CD8-positive, alpha-beta memory T cell (primary cell): ENCODE results near the gene SP100. TPM values are rescaled to one million over a fixed set of nuclear protein-coding genes. Genes with fewer than 3 reads are reported as not detected.
"Not testable (repeated sequence)": the region's sequence is repeated elsewhere in the genome, so short reads cannot be mapped to it uniquely, and the experiment has no call there.

Source experiments
- CTCF ChIA-PET: fragments of 350-600 bp; sonication (Branson Sonifier 250); formaldehyde crosslinking; loops from one replicate; lab custom pipeline; 2021; ENCODE audit warnings: antibody characterized with exemption; lab: Charles Lee
- POLR2A ChIA-PET: fragments of 350-600 bp; sonication (Branson Sonifier 250); formaldehyde crosslinking; loops from one replicate; lab custom pipeline; 2021; ENCODE audit warnings: antibody characterized with exemption; lab: Charles Lee
- DNase-seq, 5 donors: peaks; one replicate each; pipeline versions ENCODE4 v3.0.0 to v3.0.0-alpha.2; 2020 to 2022; ENCODE audit warnings: mixed read lengths in 1 of 5
- H3K27ac ChIP-seq: one replicate; pipeline ENCODE4 v1.7.0; 2013; ENCODE audit warnings: low read depth, mild to moderate bottlenecking, low read length, moderate library complexity
- H3K27me3 ChIP-seq: 2 replicates; pipeline ENCODE4 v1.7.0; 2013; ENCODE audit warnings: low read length, mild to moderate bottlenecking; ENCODE audit not compliant: insufficient read depth, poor library complexity, severe bottlenecking
- H3K36me3 ChIP-seq: 2 replicates; pipeline ENCODE4 v1.7.0; 2013; ENCODE audit warnings: mild to moderate bottlenecking, low read length, moderate library complexity; ENCODE audit not compliant: insufficient read depth
- H3K4me1 ChIP-seq: 2 replicates; pipeline ENCODE4 v1.7.0; 2013; ENCODE audit warnings: mild to moderate bottlenecking, low read length, moderate library complexity; ENCODE audit not compliant: insufficient read depth
- H3K4me3 ChIP-seq: 2 replicates; pipeline ENCODE4 v1.7.0; 2013; ENCODE audit warnings: mild to moderate bottlenecking, low read length
- H3K9me3 ChIP-seq: 2 replicates; pipeline ENCODE4 v1.7.0; 2013; ENCODE audit warnings: mild to moderate bottlenecking, low read length
- H3K27ac Mint-ChIP-seq, 8 donors: one replicate each; pipeline ENCODE4 v1.8.0; 2020 to 2021; ENCODE audit warnings: mixed read lengths in 8 of 8, mild to moderate bottlenecking in 6 of 8, inconsistent platforms in 3 of 8, moderate library complexity in 3 of 8
- H3K27me3 Mint-ChIP-seq, 2 donors: one replicate each; pipeline ENCODE4 v1.8.0; 2020 to 2021; ENCODE audit warnings: mixed read lengths in 2 of 2, mild to moderate bottlenecking in 1 of 2, moderate library complexity in 1 of 2
- H3K36me3 Mint-ChIP-seq, 3 donors: one replicate each; pipeline ENCODE4 v1.8.0; 2020 to 2021; ENCODE audit warnings: mixed read lengths in 3 of 3, inconsistent platforms in 1 of 3, mild to moderate bottlenecking in 1 of 3
- H3K4me1 Mint-ChIP-seq, 3 donors: one replicate each; pipeline ENCODE4 v1.8.0; 2020 to 2021; ENCODE audit warnings: mixed read lengths in 3 of 3, inconsistent platforms in 1 of 3, mild to moderate bottlenecking in 1 of 3
- H3K4me3 Mint-ChIP-seq, 7 donors: one replicate each; pipeline ENCODE4 v1.8.0; 2020 to 2021; ENCODE audit warnings: mixed read lengths in 7 of 7, mild to moderate bottlenecking in 6 of 7, moderate library complexity in 4 of 7, inconsistent platforms in 2 of 7
- H3K9me3 Mint-ChIP-seq, 5 donors: one replicate each; pipeline ENCODE4 v1.8.0; 2020 to 2022; ENCODE audit warnings: mixed read lengths in 5 of 5, mild to moderate bottlenecking in 3 of 5, moderate library complexity in 2 of 5, inconsistent platforms in 1 of 5
- polyA plus RNA-seq: library from polyadenylated mRNA; unstranded; fragments of 300-500 nt; fragmentation: Illumina TruSeq; gene quantifications from one replicate; pipeline ENCODE4 v1.2.3, GENCODE V29; 2021
- total RNA-seq, 2 experiments: library from RNA; stranded (reverse); gene quantifications; one replicate each; pipeline ENCODE4 v1.2.3, GENCODE V29; 2021

Gene SP100
- total and polyA plus RNA-seq, 3 experiments from 2014 or later: 82.7 to 209 (median 84.4) TPM

GRCh38 chr2:230471074-230471473, 55.1 kb downstream of the SP100 start:
- peak overlapping the region in 1 of 7 donors; percentile 7 for H3K4me3 Mint-ChIP-seq

GRCh38 chr2:230472621-230473018, 56.6 kb downstream of the SP100 start:
- DNase-seq: no peak
- Mint-ChIP-seq H3K9me3 (peaks cover 0 to 2% (median 0%) of the 10 kb centered on the region in 5 donors), H3K4me1 (peaks cover 29 to 56% (median 41%) of the 10 kb centered on the region in 3 donors), H3K27me3 (no peaks in the 10 kb centered on the region), H3K4me3 (no peak overlapping the region), H3K36me3 (peaks cover 35 to 81% (median 38%) of the 10 kb centered on the region in 3 donors), H3K27ac (peak overlapping the region; percentile 52 to 92 (median 78))
- H3K9me3 ChIP-seq: no peaks in the 10 kb centered on the region
- peaks cover 23% of the 10 kb centered on the region for H3K4me1 ChIP-seq
- CTCF ChIA-PET: interaction anchor here (1.0 kb wide), 1 partner anchor 60 kb away, joined by 3 read pairs; no protein-coding TSS in a partner anchor
- H3K27me3 ChIP-seq: no peaks in the 10 kb centered on the region
- H3K4me3 ChIP-seq: no peak overlapping the region
- POLR2A ChIA-PET: interaction anchor here (0.6 to 0.8 kb wide), 4 partner anchors 24 to 189 kb away, joined by 3 to 4 read pairs (median 4); no protein-coding TSS in a partner anchor
- H3K36me3 ChIP-seq: peaks cover 30% of the 10 kb centered on the region
- H3K27ac ChIP-seq: no peak overlapping the region

More at GRCh38 chr2:230471074-230471473, 55.1 kb downstream of the SP100 start:
- DNase-seq: no peak
- POLR2A ChIA-PET: interaction anchor here (0.6 kb wide), 1 partner anchor 104 kb away, joined by 6 read pairs; no protein-coding TSS in a partner anchor
- Histone ChIP-seq H3K4me3 (no peak overlapping the region), H3K36me3 (peaks cover 40% of the 10 kb centered on the region), H3K9me3 (no peaks in the 10 kb centered on the region), H3K27ac (no peak overlapping the region), H3K27me3 (no peaks in the 10 kb centered on the region), H3K4me1 (peaks cover 23% of the 10 kb centered on the region)
- H3K36me3 Mint-ChIP-seq: peaks cover 34 to 83% (median 47%) of the 10 kb centered on the region in 3 donors
- CTCF ChIA-PET: interaction anchor here (0.6 to 1.4 kb wide), 3 partner anchors 60 to 311 kb away, joined by 3 to 4 read pairs (median 3); no protein-coding TSS in a partner anchor
- no peaks in the 10 kb centered on the region for H3K27me3 Mint-ChIP-seq
- peaks cover 0 to 2% (median 0%) of the 10 kb centered on the region in 5 donors for H3K9me3 Mint-ChIP-seq
- H3K4me1 Mint-ChIP-seq: peaks cover 29 to 61% (median 41%) of the 10 kb centered on the region in 3 donors
- peak overlapping the region; percentile 9 to 79 (median 64) for H3K27ac Mint-ChIP-seq

- H3K27ac Mint-ChIP-seq: peak overlapping the region; percentile 52 to 92 (median 86)
- peak overlapping the region in 2 of 7 donors; percentile 32 to 42 for H3K4me3 Mint-ChIP-seq
- H3K9me3 ChIP-seq: no peaks in the 10 kb centered on the region
- CTCF ChIA-PET: no interaction called here
- peaks cover 30 to 77% (median 40%) of the 10 kb centered on the region in 3 donors for H3K36me3 Mint-ChIP-seq
- POLR2A ChIA-PET: no interaction called here
- H3K4me3 ChIP-seq: no peak overlapping the region
- no peaks in the 10 kb centered on the region for H3K27me3 ChIP-seq
- H3K4me1 ChIP-seq: peaks cover 23% of the 10 kb centered on the region
- no peak overlapping the region for H3K27ac ChIP-seq
- H3K9me3 Mint-ChIP-seq: peaks cover 0 to 2% (median 0%) of the 10 kb centered on the region in 5 donors
- DNase-seq: peak in 1 of 5 donors; percentile 30
- H3K4me1 Mint-ChIP-seq: peaks cover 29 to 56% (median 41%) of the 10 kb centered on the region in 3 donors
- no peaks in the 10 kb centered on the region for H3K27me3 Mint-ChIP-seq
- peaks cover 30% of the 10 kb centered on the region for H3K36me3 ChIP-seq
These were observed 57.4 kb downstream of the SP100 start for GRCh38 chr2:230473378-230473777.

DNA sequence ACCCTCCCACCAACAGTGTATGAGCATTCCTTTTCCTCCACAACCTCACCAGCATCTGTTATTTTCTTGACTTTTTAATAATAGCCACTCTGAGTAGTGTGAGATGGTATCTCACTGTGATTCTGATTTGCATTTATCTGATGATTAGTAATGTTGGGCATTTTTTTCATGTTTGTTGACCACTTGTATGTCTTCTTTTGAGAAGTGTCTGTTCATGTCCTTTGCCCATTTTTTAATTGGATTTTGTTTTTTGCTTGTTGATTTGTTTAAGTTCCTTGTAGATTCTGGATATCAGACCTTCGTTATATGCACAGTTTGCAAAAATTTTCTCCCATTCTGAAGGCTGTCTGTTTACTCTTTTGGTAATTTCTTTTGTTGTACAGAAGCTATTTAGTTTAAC, 59.1 kb downstream of the SP100 start:
- Mint-ChIP-seq H3K9me3 (peaks cover 0 to 2% (median 0%) of the 10 kb centered on the region in 5 donors), H3K4me1 (peaks cover 30 to 56% (median 45%) of the 10 kb centered on the region in 3 donors), H3K36me3 (peaks cover 37 to 80% (median 45%) of the 10 kb centered on the region in 3 donors), H3K27ac (peak overlapping the region in 4 of 8 donors; percentile 11 to 67 (median 40)), H3K27me3 (no peaks in the 10 kb centered on the region), H3K4me3 (no peak overlapping the region)
- ChIA-PET POLR2A (no interaction called here), CTCF (no interaction called here)
- Histone ChIP-seq H3K4me3 (no peak overlapping the region), H3K4me1 (peaks cover 23% of the 10 kb centered on the region), H3K9me3 (no peaks in the 10 kb centered on the region), H3K36me3 (peaks cover 28% of the 10 kb centered on the region), H3K27ac (no peak overlapping the region), H3K27me3 (no peaks in the 10 kb centered on the region)
- no peak for DNase-seq

- Histone ChIP-seq H3K36me3 (peaks cover 7% of the 10 kb centered on the region), H3K4me3 (no peak overlapping the region), H3K27ac (no peak overlapping the region), H3K9me3 (no peaks in the 10 kb centered on the region), H3K4me1 (no peaks in the 10 kb centered on the region), H3K27me3 (no peaks in the 10 kb centered on the region)
- Mint-ChIP-seq H3K27me3 (no peaks in the 10 kb centered on the region), H3K4me1 (peaks cover 31 to 49% (median 32%) of the 10 kb centered on the region in 3 donors), H3K36me3 (peaks cover 56 to 86% (median 68%) of the 10 kb centered on the region in 3 donors), H3K27ac (no peak overlapping the region), H3K9me3 (peaks cover 2 to 14% (median 7%) of the 10 kb centered on the region in 5 donors), H3K4me3 (no peak overlapping the region)
- POLR2A ChIA-PET: no interaction called here
- CTCF ChIA-PET: no interaction called here
- no peak for DNase-seq
These were observed 69.9 kb downstream of the SP100 start for GRCh38 chr2:230485801-230486341.

- Mint-ChIP-seq H3K4me1 (peaks cover 44 to 68% (median 51%) of the 10 kb centered on the region in 3 donors), H3K9me3 (peaks cover 2 to 10% (median 6%) of the 10 kb centered on the region in 5 donors), H3K27ac (peak overlapping the region in 5 of 8 donors; percentile 13 to 64 (median 34)), H3K36me3 (peaks cover 65 to 93% (median 66%) of the 10 kb centered on the region in 3 donors)
- H3K27ac ChIP-seq, DNase-seq, H3K9me3 ChIP-seq, H3K36me3 ChIP-seq, H3K4me1 ChIP-seq, H3K27me3 Mint-ChIP-seq, POLR2A ChIA-PET, H3K4me3 Mint-ChIP-seq, H3K27me3 ChIP-seq, CTCF ChIA-PET, H3K4me3 ChIP-seq: not testable (repeated sequence)
These were observed 75.2 kb downstream of the SP100 start for GRCh38 chr2:230491219-230491618.

GRCh38 chr2:230492107-230492506, 76.1 kb downstream of the SP100 start:
- H3K9me3 ChIP-seq: no peaks in the 10 kb centered on the region
- H3K4me3 Mint-ChIP-seq: no peak overlapping the region
- ChIA-PET POLR2A (no interaction called here), CTCF (no interaction called here)
- H3K27ac ChIP-seq: no peak overlapping the region
- no peaks in the 10 kb centered on the region for H3K27me3 ChIP-seq
- H3K36me3 ChIP-seq: peaks cover 4% of the 10 kb centered on the region
- no peaks in the 10 kb centered on the region for H3K27me3 Mint-ChIP-seq
- H3K27ac Mint-ChIP-seq: peak overlapping the region in 6 of 8 donors; percentile 5 to 67 (median 38)
- no peak for DNase-seq
- peaks cover 57 to 88% (median 59%) of the 10 kb centered on the region in 3 donors for H3K36me3 Mint-ChIP-seq
- peaks cover 2 to 10% (median 6%) of the 10 kb centered on the region in 5 donors for H3K9me3 Mint-ChIP-seq
- H3K4me1 Mint-ChIP-seq: peaks cover 48 to 68% (median 60%) of the 10 kb centered on the region in 3 donors
- no peak overlapping the region for H3K4me3 ChIP-seq
- H3K4me1 ChIP-seq: peaks cover 11% of the 10 kb centered on the region

GRCh38 chr2:230494980-230495379, 79.0 kb downstream of the SP100 start:
- POLR2A ChIA-PET: no interaction called here
- DNase-seq: no peak
- Histone ChIP-seq H3K4me3 (no peak overlapping the region), H3K27ac (no peak overlapping the region), H3K36me3 (peaks cover 15% of the 10 kb centered on the region), H3K27me3 (no peaks in the 10 kb centered on the region), H3K9me3 (no peaks in the 10 kb centered on the region), H3K4me1 (peaks cover 18% of the 10 kb centered on the region)
- Mint-ChIP-seq H3K27me3 (no peaks in the 10 kb centered on the region), H3K27ac (peak overlapping the region in 5 of 8 donors; percentile 1 to 35 (median 29)), H3K4me3 (no peak overlapping the region), H3K4me1 (peaks cover 45 to 71% (median 65%) of the 10 kb centered on the region in 3 donors), H3K9me3 (peaks cover 2 to 4% (median 2%) of the 10 kb centered on the region in 5 donors), H3K36me3 (peaks cover 42 to 84% (median 52%) of the 10 kb centered on the region in 3 donors)
- CTCF ChIA-PET: no interaction called here
